IMR-90 (cell line): ENCODE results near the gene CDHR4. TPM values are rescaled to one million over a fixed set of nuclear protein-coding genes. Genes with fewer than 3 reads are reported as not detected.

ENCODE experiments used
- ATAC-seq: fragments of 200-7000 bp; cut with Tn5 transposase; 2 replicates; pipeline ENCODE4 v1.9.1; 2020; ENCODE audit warnings: low read depth, mild to moderate bottlenecking, moderate library complexity
- BruUV-seq: library from RNA; stranded (reverse); fragments of 400-500 nt; replicated peaks from 2 replicates; lab custom pipeline; 2021; lab: Mats Ljungman, UMichigan
- CTCF ChIA-PET: fragments of 300-600 bp; formaldehyde crosslinking; extraction: SDS; loops from one replicate; lab custom pipeline; 2021; ENCODE audit warnings: antibody characterized with exemption; lab: Yijun Ruan, JAX
- POLR2A ChIA-PET: fragments of 300-600 bp; sonication (Branson Sonifier 250); formaldehyde crosslinking; loops from one replicate; lab custom pipeline; 2022; ENCODE audit warnings: antibody characterized with exemption; ENCODE audit not compliant: unreplicated experiment; lab: Charles Lee
- DNase-seq: peaks from one replicate; pipeline ENCODE4 v3.0.0; 2013
- H2AFZ ChIP-seq: replicated peaks from 2 replicates; pipeline ENCODE3; 2013; ENCODE audit warnings: low read length, mild to moderate bottlenecking; ENCODE audit not compliant: poor library complexity
- H2AK5ac ChIP-seq: 2 replicates; pipeline ENCODE4 v1.6.1; 2013; ENCODE audit warnings: low read depth, low read length, inconsistent platforms
- H2AK9ac ChIP-seq: replicated peaks from 2 replicates; pipeline ENCODE3; 2013; ENCODE audit warnings: mild to moderate bottlenecking, low read depth, low read length, moderate library complexity; ENCODE audit not compliant: poor library complexity
- H2BK120ac ChIP-seq: 2 replicates; pipeline ENCODE4 v1.6.1; 2013; ENCODE audit warnings: low read depth, low read length, inconsistent platforms
- H2BK15ac ChIP-seq: 3 replicates; pipeline ENCODE4 v1.6.1; 2013; ENCODE audit warnings: low read depth, low read length, inconsistent platforms
- H2BK20ac ChIP-seq: 2 replicates; pipeline ENCODE4 v1.6.1; 2013; ENCODE audit warnings: low read depth, mild to moderate bottlenecking, inconsistent platforms, low read length, moderate library complexity
- H2BK5ac ChIP-seq: 2 replicates; pipeline ENCODE4 v1.6.1; 2013; ENCODE audit warnings: mild to moderate bottlenecking, low read depth, low read length, inconsistent platforms; ENCODE audit not compliant: poor library complexity, severe bottlenecking
- H3K14ac ChIP-seq: replicated peaks from 2 replicates; pipeline ENCODE4 v1.6.1; 2013; ENCODE audit warnings: low read depth, low read length, inconsistent platforms
- H3K18ac ChIP-seq: 2 replicates; pipeline ENCODE4 v1.6.1; 2013; ENCODE audit warnings: low read depth, low read length, control low read depth
- H3K23ac ChIP-seq: 2 replicates; pipeline ENCODE4 v1.6.1; 2013; ENCODE audit warnings: low read depth, low read length, inconsistent platforms
- H3K27ac ChIP-seq: 2 replicates; pipeline ENCODE4 v1.5.1; 2013; ENCODE audit warnings: mild to moderate bottlenecking, control low read depth, low read length; ENCODE audit not compliant: insufficient read depth
- H3K27me3 ChIP-seq: 2 replicates; pipeline ENCODE4 v1.6.1; 2013; ENCODE audit warnings: low read length; ENCODE audit not compliant: control insufficient read depth, insufficient read depth
- H3K36me3 ChIP-seq: 2 replicates; pipeline ENCODE4 v1.6.1; 2013; ENCODE audit warnings: low read length, mixed read lengths; ENCODE audit not compliant: control insufficient read depth, insufficient read depth
- H3K4ac ChIP-seq: 2 replicates; pipeline ENCODE4 v1.6.1; 2013; ENCODE audit warnings: low read depth, low read length, inconsistent platforms
- H3K4me1 ChIP-seq: 2 replicates; pipeline ENCODE4 v1.6.1; 2013; ENCODE audit warnings: low read length, mixed read lengths; ENCODE audit not compliant: control insufficient read depth, insufficient read depth
- H3K4me2 ChIP-seq: 2 replicates; pipeline ENCODE4 v1.6.1; 2013; ENCODE audit warnings: low read depth, mild to moderate bottlenecking, control low read depth, low read length, moderate library complexity
- H3K4me3 ChIP-seq: 2 replicates; pipeline ENCODE4 v1.5.1; 2013; ENCODE audit warnings: low read depth, mild to moderate bottlenecking, control low read depth, low read length, moderate library complexity; ENCODE audit not compliant: insufficient read depth
- H3K56ac ChIP-seq: 2 replicates; pipeline ENCODE4 v1.6.1; 2013; ENCODE audit warnings: low read length, inconsistent platforms; ENCODE audit not compliant: insufficient read depth; ENCODE audit errors: extremely low read depth
- H3K79me1 ChIP-seq, 2 experiments: 2 replicates each; pipeline ENCODE4 v1.6.1; 2013; ENCODE audit warnings: low read length in 2 of 2, inconsistent platforms in 1 of 2, low read depth in 1 of 2
- H3K9ac ChIP-seq: 2 replicates; pipeline ENCODE4 v1.6.1; 2013; ENCODE audit warnings: low read depth, low read length, control low read depth
- H3K9me1 ChIP-seq: 2 replicates; pipeline ENCODE4 v1.6.1; 2013; ENCODE audit warnings: low read length, inconsistent platforms; ENCODE audit not compliant: insufficient read depth
- H3K9me3 ChIP-seq: 2 replicates; pipeline ENCODE4 v1.6.1; 2013; ENCODE audit warnings: low read length; ENCODE audit not compliant: control insufficient read depth, insufficient read depth
- H4K20me1 ChIP-seq: 2 replicates; pipeline ENCODE4 v1.6.1; 2013; ENCODE audit warnings: low read length, inconsistent platforms; ENCODE audit not compliant: insufficient read depth
- H4K5ac ChIP-seq: 2 replicates; pipeline ENCODE4 v1.6.1; 2013; ENCODE audit warnings: mild to moderate bottlenecking, low read depth, low read length, control low read depth
- H4K8ac ChIP-seq, 2 experiments: 2 replicates each; pipeline ENCODE4 v1.6.1; 2013; ENCODE audit warnings: low read depth in 2 of 2, low read length in 2 of 2, control low read depth in 1 of 2, inconsistent platforms in 1 of 2
- H4K91ac ChIP-seq: 2 replicates; pipeline ENCODE4 v1.6.1; 2013; ENCODE audit warnings: low read depth, low read length, inconsistent platforms; ENCODE audit not compliant: insufficient read depth
- BHLHE40 ChIP-seq: fragments of 150-350 bp; IDR thresholded peaks from 2 replicates; pipeline ENCODE4 v1.6.1; 2016; ENCODE audit warnings: mild to moderate bottlenecking, low read depth, low read length
- CEBPB ChIP-seq: IDR thresholded peaks from 2 replicates; pipeline ENCODE4 v1.6.1; 2012; ENCODE audit warnings: low read depth, low read length, improper control_type of control experiment
- CHD1 ChIP-seq: IDR thresholded peaks from 2 replicates; pipeline ENCODE4 v1.6.1; 2012; ENCODE audit warnings: low read depth, low read length, improper control_type of control experiment
- FOS ChIP-seq: fragments of 150-350 bp; IDR thresholded peaks from 2 replicates; pipeline ENCODE4 v1.6.1; 2016; ENCODE audit warnings: low read depth, low read length
- MAFK ChIP-seq: IDR thresholded peaks from 2 replicates; pipeline ENCODE4 v1.6.1; 2012; ENCODE audit warnings: low read depth, low read length, improper control_type of control experiment
- MAZ ChIP-seq: IDR thresholded peaks from 2 replicates; pipeline ENCODE4 v1.6.1; 2012; ENCODE audit warnings: low read depth, mild to moderate bottlenecking, low read length, improper control_type of control experiment, moderate library complexity, borderline replicate concordance
- MXI1 ChIP-seq: IDR thresholded peaks from 2 replicates; pipeline ENCODE4 v1.6.1; 2012; ENCODE audit warnings: low read depth, mild to moderate bottlenecking, low read length, moderate library complexity, borderline replicate concordance
- NFE2L2 ChIP-seq: fragments of 150-350 bp; IDR thresholded peaks from 2 replicates; pipeline ENCODE4 v1.6.1; 2016; ENCODE audit warnings: low read depth, mild to moderate bottlenecking, low read length
- POLR2A ChIP-seq: IDR thresholded peaks from 2 replicates; pipeline ENCODE4 v1.6.1; 2012; ENCODE audit warnings: mild to moderate bottlenecking, low read depth, low read length
- RAD21 ChIP-seq: IDR thresholded peaks from 2 replicates; pipeline ENCODE4 v1.6.1; 2012; ENCODE audit warnings: low read length, improper control_type of control experiment
- RCOR1 ChIP-seq: IDR thresholded peaks from 2 replicates; pipeline ENCODE4 v1.6.1; 2012; ENCODE audit warnings: mild to moderate bottlenecking, low read length, improper control_type of control experiment; ENCODE audit not compliant: insufficient replicate concordance
- RFX5 ChIP-seq: IDR thresholded peaks from 2 replicates; pipeline ENCODE4 v1.8.0; 2012; ENCODE audit warnings: low read depth, mild to moderate bottlenecking, low read length, moderate library complexity
- SMC3 ChIP-seq: fragments of 150-350 bp; IDR thresholded peaks from 2 replicates; pipeline ENCODE4 v1.6.1; 2016; ENCODE audit warnings: low read depth, mild to moderate bottlenecking, antibody characterized with exemption, low read length, moderate library complexity
- WGBS, 2 experiments: methylation state at CpG; one replicate each; pipeline versions ENCODE4 v1.1.5 to v1.1.7; 2013; ENCODE audit warnings: missing lambda C conversion rate in 2 of 2; ENCODE audit not compliant: insufficient read length in 1 of 2; ENCODE audit errors: extremely low coverage in 2 of 2; 5-methylcytosine and 5-hydroxymethylcytosine counted together
- dilution Hi-C: fragments of 300-500 bp; cut with HindIII; formaldehyde crosslinking; loops from one replicate; pipeline ENCODE4 v1.14.3; 2018; ENCODE audit warnings: low sequenced_read_pairs; ENCODE audit not compliant: unreplicated experiment
- in situ Hi-C: fragments of 300-500 bp; cut with MboI; formaldehyde crosslinking; loops from 3 replicates; pipeline ENCODE4 v1.14.3; 2019; ENCODE audit warnings: low sequenced_read_pairs, inconsistent platforms, mixed read lengths
- intact Hi-C: fragments of 100-400 bp; cut with micrococcal nuclease; formaldehyde crosslinking; loops from 2 replicates; pipeline ENCODE4 v1.10.0; 2022
- polyA plus RNA-seq, 3 experiments: library from polyadenylated mRNA; depleted of rRNA; stranded (reverse); fragments of >200 nt; gene quantifications; 2 replicates each; pipeline ENCODE4 v1.2.3, GENCODE V29; 2012; ENCODE audit warnings: low replicate concordance in 1 of 3
- total RNA-seq: library from RNA; depleted of rRNA; stranded (reverse); fragments of >200 nt; gene quantifications from 2 replicates; pipeline ENCODE4 v1.2.3, GENCODE V29; 2012
- TF ChIP-seq, protein P1 (sequence below): fragments of 150-350 bp; IDR thresholded peaks from 2 replicates; pipeline ENCODE4 v1.6.1; 2017; ENCODE audit warnings: mild to moderate bottlenecking, antibody characterized with exemption, low read length, low read depth
- TF ChIP-seq, protein P2 (sequence below): fragments of 150-350 bp; IDR thresholded peaks from 2 replicates; pipeline ENCODE4 v1.6.1; 2016; ENCODE audit warnings: low read depth, mild to moderate bottlenecking, low read length, moderate library complexity, borderline replicate concordance
- TF ChIP-seq, protein P3 (sequence below): conservative IDR thresholded peaks from 2 replicates; pipeline ENCODE4 v1.5.1; 2012; ENCODE audit warnings: mild to moderate bottlenecking, low read depth, low read length, improper control_type of control experiment

Gene CDHR4
- total and polyA plus RNA-seq, 2 of the 4 experiments (the other 2 are of a cell fraction), result not detected

DNA sequence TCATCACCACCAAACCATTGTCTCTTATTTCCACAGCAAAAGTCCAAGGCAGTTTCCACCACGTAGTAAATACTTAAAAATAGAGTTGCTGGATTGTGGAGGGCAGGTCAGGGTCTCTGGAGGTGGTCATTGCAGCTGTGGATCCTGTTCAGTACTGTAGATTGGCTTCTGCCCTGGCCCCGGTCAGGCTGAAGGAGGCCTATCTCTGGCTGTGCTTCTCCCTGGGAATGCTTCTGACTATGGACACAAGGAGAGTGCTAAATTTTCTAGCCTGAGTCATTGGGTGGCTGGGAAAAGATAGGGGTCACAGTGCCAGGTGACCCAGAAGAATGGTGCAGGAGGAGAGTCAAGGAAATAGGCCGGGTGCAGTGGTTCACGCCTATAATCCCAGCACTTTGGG lies 49.6 kb downstream of the CDHR4 start:
- peaks cover 10% of the 10 kb centered on the region; the same call in 1 of the 2 replicates for H3K36me3 ChIP-seq
- H2AK9ac ChIP-seq, result no peak overlapping the region
- H2AK5ac ChIP-seq, result no peak overlapping the region
- DNase-seq (peak; percentile 18), ATAC-seq (peak; percentile 40; the same call in 1 of the 2 replicates)
- H3K9me3 ChIP-seq, result no peaks in the 10 kb centered on the region
- H4K20me1 ChIP-seq, result peaks cover 46% of the 10 kb centered on the region
- H3K23ac ChIP-seq, result no peak overlapping the region
- no peak overlapping the region for H4K5ac ChIP-seq
- H2BK5ac ChIP-seq, result peak overlapping the region; percentile 3
- H3K14ac ChIP-seq, result no peak overlapping the region
- TF ChIP-seq, protein P1, sequence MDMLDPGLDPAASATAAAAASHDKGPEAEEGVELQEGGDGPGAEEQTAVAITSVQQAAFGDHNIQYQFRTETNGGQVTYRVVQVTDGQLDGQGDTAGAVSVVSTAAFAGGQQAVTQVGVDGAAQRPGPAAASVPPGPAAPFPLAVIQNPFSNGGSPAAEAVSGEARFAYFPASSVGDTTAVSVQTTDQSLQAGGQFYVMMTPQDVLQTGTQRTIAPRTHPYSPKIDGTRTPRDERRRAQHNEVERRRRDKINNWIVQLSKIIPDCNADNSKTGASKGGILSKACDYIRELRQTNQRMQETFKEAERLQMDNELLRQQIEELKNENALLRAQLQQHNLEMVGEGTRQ, result no peak
- no peak for TF ChIP-seq CHD1
- no peak for TF ChIP-seq RAD21
- no peak for TF ChIP-seq NFE2L2
- no peak for TF ChIP-seq SMC3
- no peak for TF ChIP-seq MAFK
- no peak for TF ChIP-seq MAZ
- no peak for TF ChIP-seq BHLHE40
- no peak for TF ChIP-seq RFX5
- no peak for TF ChIP-seq FOS
- TF ChIP-seq, protein P2, sequence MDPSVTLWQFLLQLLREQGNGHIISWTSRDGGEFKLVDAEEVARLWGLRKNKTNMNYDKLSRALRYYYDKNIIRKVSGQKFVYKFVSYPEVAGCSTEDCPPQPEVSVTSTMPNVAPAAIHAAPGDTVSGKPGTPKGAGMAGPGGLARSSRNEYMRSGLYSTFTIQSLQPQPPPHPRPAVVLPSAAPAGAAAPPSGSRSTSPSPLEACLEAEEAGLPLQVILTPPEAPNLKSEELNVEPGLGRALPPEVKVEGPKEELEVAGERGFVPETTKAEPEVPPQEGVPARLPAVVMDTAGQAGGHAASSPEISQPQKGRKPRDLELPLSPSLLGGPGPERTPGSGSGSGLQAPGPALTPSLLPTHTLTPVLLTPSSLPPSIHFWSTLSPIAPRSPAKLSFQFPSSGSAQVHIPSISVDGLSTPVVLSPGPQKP, result no peak
- no peak for TF ChIP-seq CEBPB
- TF ChIP-seq POLR2A, result no peak
- TF ChIP-seq, protein P3, sequence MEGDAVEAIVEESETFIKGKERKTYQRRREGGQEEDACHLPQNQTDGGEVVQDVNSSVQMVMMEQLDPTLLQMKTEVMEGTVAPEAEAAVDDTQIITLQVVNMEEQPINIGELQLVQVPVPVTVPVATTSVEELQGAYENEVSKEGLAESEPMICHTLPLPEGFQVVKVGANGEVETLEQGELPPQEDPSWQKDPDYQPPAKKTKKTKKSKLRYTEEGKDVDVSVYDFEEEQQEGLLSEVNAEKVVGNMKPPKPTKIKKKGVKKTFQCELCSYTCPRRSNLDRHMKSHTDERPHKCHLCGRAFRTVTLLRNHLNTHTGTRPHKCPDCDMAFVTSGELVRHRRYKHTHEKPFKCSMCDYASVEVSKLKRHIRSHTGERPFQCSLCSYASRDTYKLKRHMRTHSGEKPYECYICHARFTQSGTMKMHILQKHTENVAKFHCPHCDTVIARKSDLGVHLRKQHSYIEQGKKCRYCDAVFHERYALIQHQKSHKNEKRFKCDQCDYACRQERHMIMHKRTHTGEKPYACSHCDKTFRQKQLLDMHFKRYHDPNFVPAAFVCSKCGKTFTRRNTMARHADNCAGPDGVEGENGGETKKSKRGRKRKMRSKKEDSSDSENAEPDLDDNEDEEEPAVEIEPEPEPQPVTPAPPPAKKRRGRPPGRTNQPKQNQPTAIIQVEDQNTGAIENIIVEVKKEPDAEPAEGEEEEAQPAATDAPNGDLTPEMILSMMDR, result no peak
- TF ChIP-seq RCOR1, result no peak
- TF ChIP-seq MXI1, result no peak
- CTCF ChIA-PET, result no interaction called here
- peaks cover 7% of the 10 kb centered on the region; the same call in 1 of the 2 replicates for H3K4me1 ChIP-seq
- H3K4me3 ChIP-seq, result no peak overlapping the region
- no peak overlapping the region for H3K27ac ChIP-seq
- no peak overlapping the region for H2BK15ac ChIP-seq
- H3K9ac ChIP-seq, result no peak overlapping the region
- no CpG with 5 or more reads among the region's 4 CpGs for WGBS, 2 experiments
- no peaks in the 10 kb centered on the region for H3K27me3 ChIP-seq
- dilution Hi-C loops (no loop called here), intact Hi-C loops (no loop called here), in situ Hi-C loops (no loop called here)
- no peak overlapping the region for H4K91ac ChIP-seq
- H3K4me2 ChIP-seq, result no peak overlapping the region
- H2BK120ac ChIP-seq, result no peak overlapping the region
- no TSS peak for BruUV-seq
- POLR2A ChIA-PET, result no interaction called here
- H3K79me1 ChIP-seq, result peaks cover 33 to 77% of the 10 kb centered on the region in 2 experiments
- H2BK20ac ChIP-seq, result no peak overlapping the region
- no peak overlapping the region for H3K18ac ChIP-seq
- no peak overlapping the region for H4K8ac ChIP-seq
- no peak overlapping the region for H3K4ac ChIP-seq
- H3K9me1 ChIP-seq, result peaks cover 14% of the 10 kb centered on the region
- no peak overlapping the region for H3K56ac ChIP-seq
- no peak overlapping the region for H2AFZ ChIP-seq
